WTC11 (cell line): Measurements from ENCODE around the gene MAP7D3.

Source experiments
- ATF1 ChIP-seq: sonication (generic); formaldehyde crosslinking; IDR thresholded peaks from 2 replicates; pipeline ENCODE4 v1.8.1; 2023; ENCODE audit warnings: mild to moderate bottlenecking, moderate library complexity, missing genetic modification reagents
- CREM ChIP-seq: sonication (generic); formaldehyde crosslinking; IDR thresholded peaks from 2 replicates; pipeline ENCODE4 v1.8.1; 2022; ENCODE audit warnings: mild to moderate bottlenecking, missing genetic modification reagents, moderate library complexity
- IRF2 ChIP-seq: sonication (generic); formaldehyde crosslinking; IDR thresholded peaks from 2 replicates; pipeline ENCODE4 v1.8.0; 2022; ENCODE audit warnings: low read depth, missing genetic modification reagents, borderline replicate concordance
- JAZF1 ChIP-seq: fragments of 250-450 bp; sonication (Bioruptor Pico); IDR thresholded peaks from 2 replicates; pipeline ENCODE4 v1.9.0; 2021; ENCODE audit warnings: moderate library complexity, mild to moderate bottlenecking, inconsistent platforms
- NFYB ChIP-seq: sonication (generic); formaldehyde crosslinking; conservative IDR thresholded peaks from 2 replicates; pipeline ENCODE4 v1.8.0; 2022; ENCODE audit warnings: low read depth, missing genetic modification reagents
- TEAD1 ChIP-seq: sonication (generic); formaldehyde crosslinking; IDR thresholded peaks from 2 replicates; pipeline ENCODE4 v1.8.0; 2022; ENCODE audit warnings: mild to moderate bottlenecking, missing genetic modification reagents
- ZNF121 ChIP-seq: sonication (generic); formaldehyde crosslinking; IDR thresholded peaks from 2 replicates; pipeline ENCODE4 v1.8.0; 2023; ENCODE audit warnings: missing genetic modification reagents
- ZNF138 ChIP-seq: sonication (generic); formaldehyde crosslinking; conservative IDR thresholded peaks from 2 replicates; pipeline ENCODE4 v1.8.1; 2022; ENCODE audit warnings: mild to moderate bottlenecking, moderate library complexity, missing genetic modification reagents
- ZNF671 ChIP-seq: fragments of 250-450 bp; sonication (Bioruptor Pico); IDR thresholded peaks from 2 replicates; pipeline ENCODE4 v1.8.0; 2021; ENCODE audit warnings: mild to moderate bottlenecking
- TF ChIP-seq, protein P1 (sequence below): fragments of 200-600 bp; IDR thresholded peaks from 2 replicates; pipeline ENCODE4 v1.8.0; 2022; ENCODE audit warnings: antibody characterized with exemption
- TF ChIP-seq, protein P2 (sequence below): sonication (generic); formaldehyde crosslinking; IDR thresholded peaks from 2 replicates; pipeline ENCODE4 v1.8.0; 2022; ENCODE audit warnings: mild to moderate bottlenecking, missing genetic modification reagents
- TF ChIP-seq, protein P3 (sequence below): sonication (generic); formaldehyde crosslinking; IDR thresholded peaks from 2 replicates; pipeline ENCODE4 v1.8.0; 2022; ENCODE audit warnings: mild to moderate bottlenecking, missing genetic modification reagents
- TF ChIP-seq, protein P4 (sequence below): sonication (generic); formaldehyde crosslinking; IDR thresholded peaks from 2 replicates; pipeline ENCODE4 v1.8.1; 2022; ENCODE audit warnings: mild to moderate bottlenecking, moderate library complexity, missing genetic modification reagents

DNA sequence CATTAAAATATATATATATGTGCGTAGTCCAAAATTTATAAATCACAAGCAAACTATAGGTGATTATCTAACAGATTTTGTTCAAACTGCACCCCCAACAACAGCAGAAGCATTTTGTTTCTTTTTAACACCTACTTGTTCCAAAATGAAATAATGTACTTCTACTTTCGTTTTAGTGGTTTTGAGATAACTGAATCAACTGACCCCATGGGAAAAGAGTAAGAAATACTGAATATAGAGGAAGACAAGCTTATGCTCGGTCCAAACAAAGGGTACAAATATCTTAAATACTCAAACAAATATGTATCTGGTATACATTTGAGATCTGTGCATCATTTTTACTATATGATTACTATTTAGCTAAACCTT, 22.4 kb downstream of the MAP7D3 start:
- TF ChIP-seq, protein P1, sequence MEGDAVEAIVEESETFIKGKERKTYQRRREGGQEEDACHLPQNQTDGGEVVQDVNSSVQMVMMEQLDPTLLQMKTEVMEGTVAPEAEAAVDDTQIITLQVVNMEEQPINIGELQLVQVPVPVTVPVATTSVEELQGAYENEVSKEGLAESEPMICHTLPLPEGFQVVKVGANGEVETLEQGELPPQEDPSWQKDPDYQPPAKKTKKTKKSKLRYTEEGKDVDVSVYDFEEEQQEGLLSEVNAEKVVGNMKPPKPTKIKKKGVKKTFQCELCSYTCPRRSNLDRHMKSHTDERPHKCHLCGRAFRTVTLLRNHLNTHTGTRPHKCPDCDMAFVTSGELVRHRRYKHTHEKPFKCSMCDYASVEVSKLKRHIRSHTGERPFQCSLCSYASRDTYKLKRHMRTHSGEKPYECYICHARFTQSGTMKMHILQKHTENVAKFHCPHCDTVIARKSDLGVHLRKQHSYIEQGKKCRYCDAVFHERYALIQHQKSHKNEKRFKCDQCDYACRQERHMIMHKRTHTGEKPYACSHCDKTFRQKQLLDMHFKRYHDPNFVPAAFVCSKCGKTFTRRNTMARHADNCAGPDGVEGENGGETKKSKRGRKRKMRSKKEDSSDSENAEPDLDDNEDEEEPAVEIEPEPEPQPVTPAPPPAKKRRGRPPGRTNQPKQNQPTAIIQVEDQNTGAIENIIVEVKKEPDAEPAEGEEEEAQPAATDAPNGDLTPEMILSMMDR = no peak
- no peak for TF ChIP-seq ZNF138
- TF ChIP-seq, protein P2, sequence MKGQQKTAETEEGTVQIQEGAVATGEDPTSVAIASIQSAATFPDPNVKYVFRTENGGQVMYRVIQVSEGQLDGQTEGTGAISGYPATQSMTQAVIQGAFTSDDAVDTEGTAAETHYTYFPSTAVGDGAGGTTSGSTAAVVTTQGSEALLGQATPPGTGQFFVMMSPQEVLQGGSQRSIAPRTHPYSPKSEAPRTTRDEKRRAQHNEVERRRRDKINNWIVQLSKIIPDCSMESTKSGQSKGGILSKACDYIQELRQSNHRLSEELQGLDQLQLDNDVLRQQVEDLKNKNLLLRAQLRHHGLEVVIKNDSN (CRISPR knock-in tag) = no peak
- TF ChIP-seq, protein P3, sequence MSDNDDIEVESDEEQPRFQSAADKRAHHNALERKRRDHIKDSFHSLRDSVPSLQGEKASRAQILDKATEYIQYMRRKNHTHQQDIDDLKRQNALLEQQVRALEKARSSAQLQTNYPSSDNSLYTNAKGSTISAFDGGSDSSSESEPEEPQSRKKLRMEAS = no peak
- TF ChIP-seq IRF2 (CRISPR knock-in tag) = no peak
- no peak for TF ChIP-seq CREM (CRISPR knock-in tag)
- TF ChIP-seq, protein P4, sequence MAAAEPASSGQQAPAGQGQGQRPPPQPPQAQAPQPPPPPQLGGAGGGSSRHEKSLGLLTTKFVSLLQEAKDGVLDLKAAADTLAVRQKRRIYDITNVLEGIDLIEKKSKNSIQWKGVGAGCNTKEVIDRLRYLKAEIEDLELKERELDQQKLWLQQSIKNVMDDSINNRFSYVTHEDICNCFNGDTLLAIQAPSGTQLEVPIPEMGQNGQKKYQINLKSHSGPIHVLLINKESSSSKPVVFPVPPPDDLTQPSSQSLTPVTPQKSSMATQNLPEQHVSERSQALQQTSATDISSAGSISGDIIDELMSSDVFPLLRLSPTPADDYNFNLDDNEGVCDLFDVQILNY (CRISPR knock-in tag) = no peak
- TF ChIP-seq ATF1 = no peak
- no peak for TF ChIP-seq JAZF1 (CRISPR knock-in tag)
- TF ChIP-seq NFYB (CRISPR knock-in tag) = no peak
- TF ChIP-seq TEAD1 (CRISPR knock-in tag) = no peak
- no peak for TF ChIP-seq ZNF121 (CRISPR knock-in tag)
- TF ChIP-seq ZNF671 (CRISPR knock-in tag) = no peak
